D721Med (cell line): ENCODE measurements around the gene CPN1.

Source experiments
- DNase-seq: peaks from one replicate; pipeline ENCODE4 v3.0.0; 2011; ENCODE audit warnings: low spot score; ENCODE audit not compliant: insufficient read length
- FAIRE-seq: peaks from 2 replicates; lab custom pipeline; 2011; peaks lifted over from hg19 to GRCh38; lab: Jason Lieb, UNC
- CTCF ChIP-seq: IDR thresholded peaks from 2 replicates; pipeline ENCODE4 v1.5.1; 2012; ENCODE audit warnings: mild to moderate bottlenecking, control low read depth; ENCODE audit not compliant: insufficient read depth; ENCODE audit errors: missing control alignments

CPN1 gene

GRCh38 chr10:100007231-100008141 is 74.2 kb downstream of the CPN1 start:
- no peak for TF ChIP-seq CTCF
- FAIRE-seq (no peak), DNase-seq (no peak)

- no peak for FAIRE-seq
- no peak for TF ChIP-seq CTCF
- DNase-seq: no peak
These were observed 75.3 kb downstream of the CPN1 start for GRCh38 chr10:100006243-100006886.

- no peak for FAIRE-seq
These were observed 76.7 kb downstream of the CPN1 start for GRCh38 chr10:100004805-100005510.

GRCh38 chr10:100000109-100000644 is 81.5 kb downstream of the CPN1 start:
- DNase-seq (no peak), FAIRE-seq (no peak)
- TF ChIP-seq CTCF: no peak

More at GRCh38 chr10:100004805-100005510, 76.7 kb downstream of the CPN1 start:
- no peak for TF ChIP-seq CTCF
- no peak for DNase-seq

- FAIRE-seq (no peak), DNase-seq (no peak)
- TF ChIP-seq CTCF: no peak
These were observed 82.2 kb downstream of the CPN1 start for GRCh38 chr10:99999319-100000108.

- DNase-seq: no peak
- TF ChIP-seq CTCF: no peak
- no peak for FAIRE-seq
These were observed 82.8 kb downstream of the CPN1 start for GRCh38 chr10:99998889-99999288.
